Neural cell (in vitro differentiated cells): ENCODE measurements around the gene IGSF9B. TPM values are rescaled to one million over a fixed set of nuclear protein-coding genes. Genes with fewer than 3 reads are reported as not detected.

Experiments
- H2AFZ ChIP-seq: fragments of 200-600, 300-800 bp; sonication (generic), shearing (Covaris generic); 2 replicates; pipeline ENCODE4 v1.6.0; 2014; ENCODE audit warnings: low read depth, mild to moderate bottlenecking, antibody characterized with exemption, low read length, moderate library complexity
- H3F3A ChIP-seq: fragments of 200-600 bp; shearing (Covaris generic); 2 replicates; pipeline ENCODE4 v1.6.1; 2016; ENCODE audit warnings: mild to moderate bottlenecking, moderate library complexity, mixed read lengths, antibody characterized with exemption, low read length; ENCODE audit not compliant: insufficient read depth, poor library complexity, severe bottlenecking
- H3K27ac ChIP-seq: fragments of 200-600, 300-800 bp; sonication (generic), shearing (Covaris generic); 2 replicates; pipeline ENCODE4 v1.5.1; 2014; ENCODE audit warnings: mild to moderate bottlenecking, low read length, moderate library complexity
- H3K27me3 ChIP-seq: fragments of 300-800, 200-600 bp; sonication (generic), shearing (Covaris generic); 2 replicates; pipeline ENCODE4 v1.6.0; 2014; ENCODE audit warnings: mild to moderate bottlenecking, low read depth, low read length, moderate library complexity; ENCODE audit not compliant: insufficient read depth
- H3K36me3 ChIP-seq: fragments of 300-800, 200-600 bp; sonication (generic), shearing (Covaris generic); 2 replicates; pipeline ENCODE4 v1.5.1; 2014; ENCODE audit warnings: mild to moderate bottlenecking, antibody characterized with exemption, low read length, moderate library complexity; ENCODE audit not compliant: insufficient read depth
- H3K4me2 ChIP-seq: fragments of 300-800, 200-600 bp; sonication (generic), shearing (Covaris generic); 2 replicates; pipeline ENCODE4 v1.6.0; 2014; ENCODE audit warnings: mild to moderate bottlenecking, low read length
- H3K4me3 ChIP-seq: fragments of 300-800, 200-600 bp; sonication (generic), shearing (Covaris generic); 2 replicates; pipeline ENCODE4 v1.5.1; 2014; ENCODE audit warnings: mild to moderate bottlenecking, low read length, moderate library complexity
- H3K79me2 ChIP-seq: fragments of 200-600 bp; shearing (Covaris generic); replicated peaks from 2 replicates; pipeline ENCODE4 v1.6.0; 2014; ENCODE audit warnings: mild to moderate bottlenecking, low read length, moderate library complexity; ENCODE audit not compliant: insufficient read depth
- H3K9ac ChIP-seq: fragments of 300-800, 200-600 bp; sonication (generic), shearing (Covaris generic); 2 replicates; pipeline ENCODE4 v1.6.1; 2016; ENCODE audit warnings: mild to moderate bottlenecking, low read length, mixed read lengths
- H3K9me2 ChIP-seq: fragments of 200-600 bp; shearing (Covaris generic); 2 replicates; pipeline ENCODE4 v1.6.1; 2016; ENCODE audit warnings: mild to moderate bottlenecking, low read length, mixed read lengths; ENCODE audit not compliant: insufficient read depth
- H3K9me3 ChIP-seq: fragments of 200-600, 300-800 bp; sonication (generic), shearing (Covaris generic); 2 replicates; pipeline ENCODE4 v1.6.1; 2016; ENCODE audit warnings: mild to moderate bottlenecking, mixed run types, low read length, moderate library complexity, mixed read lengths
- H4K20me1 ChIP-seq: fragments of 200-600 bp; shearing (Covaris generic); 2 replicates; pipeline ENCODE4 v1.6.1; 2016; ENCODE audit warnings: mild to moderate bottlenecking, mixed run types; ENCODE audit not compliant: insufficient read depth
- CTCF ChIP-seq: fragments of 450-650 bp; IDR thresholded peaks from 2 replicates; pipeline ENCODE4 v1.5.1; 2014; ENCODE audit warnings: antibody characterized with exemption, mild to moderate bottlenecking, moderate library complexity; ENCODE audit not compliant: poor library complexity, severe bottlenecking
- EP300 ChIP-seq: fragments of 450-650 bp; conservative IDR thresholded peaks from 2 replicates; pipeline ENCODE4 v1.6.1; 2014; ENCODE audit warnings: antibody characterized with exemption, mild to moderate bottlenecking, moderate library complexity; ENCODE audit not compliant: poor library complexity, severe bottlenecking
- EZH2 ChIP-seq: fragments of 200-600, 300-800 bp; shearing (Covaris generic), sonication (generic); IDR thresholded peaks from 2 replicates; pipeline ENCODE4 v1.6.1; 2014; ENCODE audit warnings: antibody characterized with exemption, low read length, borderline replicate concordance, mild to moderate bottlenecking; ENCODE audit not compliant: insufficient read depth, poor library complexity, severe bottlenecking
- MXI1 ChIP-seq: fragments of 450-650 bp; conservative IDR thresholded peaks from 2 replicates; pipeline ENCODE4 v1.6.1; 2014; ENCODE audit warnings: antibody characterized with exemption, mild to moderate bottlenecking; ENCODE audit not compliant: poor library complexity, severe bottlenecking
- POLR2AphosphoS5 ChIP-seq: IDR thresholded peaks from 2 replicates; pipeline ENCODE4 v1.6.1; 2012
- RAD21 ChIP-seq: fragments of 450-650 bp; conservative IDR thresholded peaks from 2 replicates; pipeline ENCODE4 v1.6.1; 2014; ENCODE audit warnings: antibody characterized with exemption, mild to moderate bottlenecking, moderate library complexity
- REST ChIP-seq: IDR thresholded peaks from 2 replicates; pipeline ENCODE4 v1.6.1; 2012; ENCODE audit warnings: borderline replicate concordance
- SMC3 ChIP-seq: fragments of 450-650 bp; conservative IDR thresholded peaks from 2 replicates; pipeline ENCODE4 v1.6.1; 2014; ENCODE audit warnings: antibody characterized with exemption, mild to moderate bottlenecking, moderate library complexity; ENCODE audit not compliant: poor library complexity
- TAF1 ChIP-seq: IDR thresholded peaks from 2 replicates; pipeline ENCODE4 v1.6.1; 2012; ENCODE audit warnings: low read depth
- polyA plus RNA-seq: library from polyadenylated mRNA; depleted of rRNA; stranded (reverse); fragments of >200 nt; gene quantifications from 2 replicates; pipeline ENCODE4 v1.2.3, GENCODE V29; 2014

Gene IGSF9B
- polyA plus RNA-seq, 1 donor from 2014 or later = 2.3 TPM

GRCh38 chr11:133922078-133922870 lies 34.5 kb downstream of the IGSF9B start:
- H3K36me3 ChIP-seq = no peaks in the 10 kb centered on the region
- H3K27ac ChIP-seq = no peak overlapping the region
- H4K20me1 ChIP-seq = no peaks in the 10 kb centered on the region

DNA sequence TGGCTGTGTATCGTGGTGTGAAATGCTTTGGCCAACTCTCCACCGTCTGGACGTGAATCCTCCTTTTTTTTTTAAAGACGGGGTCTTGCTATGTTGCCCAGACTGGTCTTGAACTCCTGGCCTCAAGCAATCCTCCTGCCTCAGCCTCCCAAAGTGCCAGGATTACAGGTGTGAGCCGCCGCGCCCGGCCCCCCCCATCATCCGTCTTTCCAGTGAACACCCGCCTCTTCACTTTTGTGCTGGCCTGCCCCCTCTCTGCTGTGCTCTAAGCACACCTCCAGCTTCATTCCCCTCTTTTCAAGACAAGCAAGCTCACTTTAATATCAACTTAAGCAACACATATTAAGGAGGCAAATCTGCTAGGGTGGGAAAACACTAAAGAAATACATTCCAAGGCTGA lies 35.3 kb downstream of the IGSF9B start:
- Histone ChIP-seq H3K36me3 (no peaks in the 10 kb centered on the region), H3F3A (no peaks in the 10 kb centered on the region), H3K9me2 (no peaks in the 10 kb centered on the region)
- TF ChIP-seq EP300 (no peak), RAD21 (no peak), CTCF (no peak), REST (no peak), TAF1 (no peak)

More at GRCh38 chr11:133922078-133922870, 34.5 kb downstream of the IGSF9B start:
- Histone ChIP-seq H2AFZ (no peak overlapping the region), H3K4me2 (no peak overlapping the region), H3K9ac (no peak overlapping the region), H3K27me3 (no peaks in the 10 kb centered on the region), H3K79me2 (no peaks in the 10 kb centered on the region), H3K4me3 (no peak overlapping the region), H3F3A (no peaks in the 10 kb centered on the region), H3K9me2 (no peaks in the 10 kb centered on the region), H3K9me3 (no peaks in the 10 kb centered on the region)
- TF ChIP-seq RAD21 (no peak), CTCF (no peak), MXI1 (no peak), POLR2AphosphoS5 (no peak), EP300 (no peak), TAF1 (no peak), REST (no peak), SMC3 (no peak), EZH2 (no peak)

More for the DNA sequence above, 35.3 kb downstream of the IGSF9B start:
- Histone ChIP-seq H3K27me3 (no peaks in the 10 kb centered on the region), H2AFZ (no peak overlapping the region), H3K79me2 (no peaks in the 10 kb centered on the region), H3K27ac (no peak overlapping the region), H3K9me3 (no peaks in the 10 kb centered on the region), H3K4me3 (no peak overlapping the region), H3K9ac (no peak overlapping the region), H4K20me1 (no peaks in the 10 kb centered on the region), H3K4me2 (no peak overlapping the region)
